CD4-positive, alpha-beta T cell treated with Interleukin-6 for 4 hours (primary cell): ENCODE results near the gene PLEKHA3.
"Not testable (repeated sequence)": the region's sequence is repeated elsewhere in the genome, so short reads cannot be mapped to it uniquely, and the experiment has no call there.

ENCODE experiments used
- DNase-seq: peaks from one replicate; pipeline ENCODE4 v3.0.0-alpha.2; 2020; ENCODE audit warnings: mixed read lengths

The PLEKHA3 gene

GRCh38 chr2:178480227-178481181 lies at the start of gene PLEKHA3:
TSS of gene PLEKHA3 (plus strand) at chr2:178480457. CDS start at chr2:178480870, 413 bp downstream.
- peak; percentile 87 for DNase-seq

DNA sequence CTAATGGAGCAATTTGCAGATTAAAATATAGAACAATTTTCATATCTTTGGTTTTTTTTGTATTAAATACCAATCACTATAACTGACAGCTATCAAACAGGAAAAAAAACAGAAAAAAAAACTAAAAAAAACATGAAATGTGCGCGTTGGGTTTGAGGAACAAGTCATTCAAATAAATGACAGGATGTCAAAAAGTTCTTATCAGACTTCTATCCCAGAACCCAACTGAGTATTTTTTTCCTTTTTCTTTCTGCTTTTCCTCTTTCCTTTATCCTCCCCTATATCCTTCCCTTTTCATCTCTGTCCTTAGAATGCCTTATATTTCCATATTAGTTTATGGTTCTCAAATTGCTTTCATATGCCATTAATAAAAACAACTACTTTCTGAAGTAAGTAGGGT lies 43.6 kb upstream of the PLEKHA3 start:
- no peak for DNase-seq

GRCh38 chr2:178441426-178441825 lies 38.8 kb upstream of the PLEKHA3 start:
- DNase-seq: no peak

DNA sequence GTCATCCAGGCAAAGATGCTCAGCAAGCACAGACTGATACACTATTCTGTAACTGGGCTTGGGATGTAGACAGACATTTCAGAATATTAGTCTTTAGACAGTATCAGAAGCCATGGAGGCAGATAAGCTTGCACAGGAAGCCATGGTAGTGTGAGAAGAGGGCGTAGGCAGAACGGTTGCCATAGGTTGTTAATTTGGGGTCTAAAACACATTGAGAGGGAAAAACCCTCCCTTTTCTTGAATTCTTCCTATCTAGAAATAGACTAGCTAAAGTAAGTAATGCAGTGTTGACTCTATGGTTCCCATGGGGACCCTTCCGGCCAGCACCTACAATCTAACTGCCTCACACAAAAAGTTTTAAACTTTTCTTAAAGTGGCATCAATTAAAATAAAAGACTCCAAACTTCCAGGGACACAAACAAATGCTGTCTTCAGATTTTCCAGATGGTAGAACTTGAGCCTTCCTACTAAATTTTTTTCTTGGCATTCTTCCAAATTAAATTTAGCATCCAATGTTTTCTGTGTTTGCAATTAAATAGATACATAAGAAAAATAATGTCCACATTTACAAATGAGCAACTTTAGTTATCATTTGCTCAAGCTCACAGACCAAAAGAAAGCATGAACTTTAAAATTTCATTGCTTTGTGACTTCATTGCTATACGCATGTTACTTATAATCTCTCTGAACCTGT lies 31.1 kb upstream of the PLEKHA3 start:
- DNase-seq: no peak

DNA sequence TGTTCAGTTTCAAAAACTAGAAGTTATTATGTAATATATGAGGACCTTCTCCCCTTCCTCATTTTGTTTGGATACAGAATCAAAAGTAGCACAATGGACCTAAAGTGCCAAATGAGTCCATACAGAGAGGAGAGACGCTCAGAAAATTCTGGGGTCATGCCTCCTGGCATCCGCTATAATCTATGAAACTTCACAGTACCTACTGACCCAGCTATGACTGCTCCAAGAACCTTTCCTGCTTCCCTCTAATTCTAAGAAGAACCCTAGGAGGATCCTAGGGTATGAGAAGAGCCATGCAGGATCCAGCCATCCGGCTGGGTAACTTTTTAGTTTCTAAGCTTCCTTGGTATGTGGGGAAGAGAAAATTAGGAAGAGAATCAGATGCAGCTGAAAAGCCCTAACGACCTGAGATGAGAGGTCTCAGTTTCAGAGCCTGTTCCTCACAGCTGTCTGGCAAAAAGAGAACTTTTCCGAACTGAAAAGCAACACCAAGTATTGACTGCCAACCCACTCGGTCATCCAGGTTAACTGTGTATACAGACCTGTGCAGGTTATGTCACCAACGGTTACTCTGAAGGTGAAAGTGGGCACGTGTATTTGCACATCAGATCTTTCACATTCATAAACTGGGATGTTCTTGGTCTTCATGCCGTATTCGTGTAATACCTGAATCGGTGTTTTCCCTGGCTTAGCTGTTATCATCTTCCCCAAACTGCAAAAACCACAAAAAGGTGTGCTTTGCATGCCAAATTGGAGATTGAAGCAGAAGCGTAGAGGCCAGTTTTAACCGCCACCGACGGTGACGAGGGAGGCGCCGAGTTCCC lies 30.3 kb upstream of the PLEKHA3 start:
- peak; percentile 7 for DNase-seq

DNA sequence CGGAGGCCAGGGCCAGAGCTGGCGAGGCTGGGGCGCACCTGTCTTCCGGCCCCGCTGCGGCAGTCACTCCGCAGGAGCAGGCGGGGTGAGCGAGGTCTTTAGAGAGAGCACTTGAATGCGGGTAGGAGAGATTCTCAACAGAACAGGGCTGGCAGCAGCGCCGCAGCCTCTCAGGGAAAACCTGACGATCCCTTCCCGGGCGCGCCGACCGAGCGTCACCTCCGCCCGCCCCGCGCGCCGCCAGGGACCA lies 29.8 kb upstream of the PLEKHA3 start:
- no peak for DNase-seq

GRCh38 chr2:178450774-178451525 lies 29.3 kb upstream of the PLEKHA3 start, which contains the start of the genes PJVK and PRKRA:
TSS of gene PJVK (plus strand) at chr2:178451378. CDS start at chr2:178453410, 2,032 bp downstream.
TSS of gene PRKRA (minus strand) at chr2:178451175. CDS start at chr2:178451030, 145 bp downstream.
- peak; percentile 96 for DNase-seq

DNA sequence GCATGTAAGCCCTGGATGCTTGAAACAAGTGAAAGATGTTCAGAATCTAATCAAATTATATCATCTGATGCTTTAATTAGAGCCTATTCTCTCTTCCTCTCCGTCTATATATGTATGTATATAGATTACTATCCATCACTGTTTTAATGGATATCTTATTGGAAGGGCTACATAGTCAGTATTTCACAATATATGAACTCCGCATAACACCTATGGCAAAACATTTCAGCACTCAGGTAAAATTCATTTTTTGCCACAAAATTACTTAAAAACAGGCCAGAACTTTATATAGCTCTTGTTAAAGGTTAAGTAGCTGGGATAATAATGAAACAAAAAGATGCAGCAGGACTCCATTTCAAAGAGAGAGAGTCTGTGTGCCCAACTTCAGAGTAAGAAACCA lies 27.9 kb upstream of the PLEKHA3 start:
- no peak for DNase-seq

DNA sequence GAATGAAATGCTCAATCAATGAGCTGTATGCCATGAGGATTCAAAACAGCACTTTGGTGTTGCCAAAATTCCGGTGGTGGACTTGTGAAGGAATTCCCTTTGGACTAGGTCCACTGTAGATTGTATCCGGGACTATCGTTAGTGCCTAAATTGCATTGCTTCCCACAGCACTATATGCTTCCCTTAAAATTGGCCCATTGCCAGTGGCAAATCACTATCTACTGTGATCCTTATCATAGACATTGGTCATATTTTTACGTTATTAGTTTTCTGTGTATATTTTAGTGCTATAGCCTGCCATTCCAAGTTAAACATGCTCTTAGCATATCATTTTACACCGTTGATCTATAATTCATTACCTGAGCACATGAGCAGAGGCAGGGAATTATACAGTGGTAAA lies 27.4 kb upstream of the PLEKHA3 start:
- DNase-seq: no peak

GRCh38 chr2:178455947-178456346 lies 24.3 kb upstream of the PLEKHA3 start:
- no peak for DNase-seq

- no peak for DNase-seq
Observed at GRCh38 chr2:178457390-178457886, 22.8 kb upstream of the PLEKHA3 start.

DNA sequence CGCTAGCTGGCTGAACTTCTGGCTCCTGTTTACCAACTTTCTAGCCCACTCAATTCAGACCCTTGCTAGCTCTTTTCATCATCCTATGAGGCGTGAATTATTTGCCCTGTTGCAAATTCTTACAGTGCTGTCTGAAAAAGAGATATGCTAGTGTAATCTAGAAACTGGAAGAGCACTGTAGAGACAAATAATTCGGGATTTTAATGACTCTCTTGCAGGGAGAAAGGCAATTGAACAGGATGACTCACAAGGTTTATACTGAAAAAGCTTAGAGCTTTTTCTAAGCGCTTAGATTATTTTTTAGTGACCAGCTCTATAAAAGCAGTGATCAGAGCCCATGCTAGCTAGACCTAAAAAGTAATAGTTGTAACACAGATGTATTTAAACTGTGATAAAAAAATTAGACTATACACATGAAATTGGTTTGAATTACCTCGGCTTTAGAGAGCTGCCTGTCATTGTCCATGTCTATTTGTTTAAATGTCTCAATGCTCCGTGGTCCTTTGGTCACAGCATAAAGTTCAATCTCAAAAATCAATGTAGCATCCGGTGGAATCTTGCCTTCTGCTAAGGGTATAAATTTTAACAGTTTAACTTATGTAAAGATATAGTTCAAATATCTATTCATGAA lies 10.9 kb upstream of the PLEKHA3 start:
- no peak for DNase-seq

DNA sequence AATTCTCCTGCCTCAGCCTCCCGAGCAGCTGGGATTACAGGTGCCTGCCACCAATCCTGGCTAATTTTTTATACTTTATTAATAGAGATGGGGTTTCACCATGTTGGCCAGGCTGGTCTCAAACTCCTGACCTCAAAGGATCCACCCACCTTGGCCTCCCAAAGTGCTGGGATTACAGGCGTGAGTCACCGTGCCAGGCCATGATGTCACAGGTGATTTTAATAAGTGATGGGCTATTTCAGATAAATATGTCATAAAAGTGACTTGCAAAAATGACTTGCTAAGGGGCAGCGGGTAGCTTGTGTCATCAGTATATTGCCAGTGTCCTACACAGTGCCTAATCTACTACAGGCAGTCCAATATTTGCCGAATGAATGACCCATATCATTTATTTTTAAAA lies 8.9 kb upstream of the PLEKHA3 start:
- not testable (repeated sequence) for DNase-seq

- DNase-seq: no peak
Observed at GRCh38 chr2:178473373-178473772, 6.9 kb upstream of the PLEKHA3 start.

DNA sequence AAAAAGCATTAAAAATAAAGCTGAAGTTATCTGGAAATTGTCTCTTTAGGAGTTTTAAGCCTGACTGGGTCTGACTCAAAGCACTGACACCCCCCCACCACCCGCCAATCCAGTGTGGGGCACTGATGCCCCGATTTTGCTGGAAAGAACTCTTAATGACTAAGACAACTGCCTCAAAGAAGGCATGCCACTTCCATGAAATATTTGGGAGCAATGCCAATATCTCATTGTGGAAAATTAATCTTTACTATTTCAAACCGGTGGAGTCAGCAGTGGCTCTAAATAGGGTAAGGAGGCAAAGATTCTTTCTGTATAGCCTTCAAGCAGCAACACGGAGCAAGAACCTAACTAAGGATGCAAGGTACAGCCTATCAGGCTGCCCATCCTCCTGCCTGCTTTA lies 6.3 kb upstream of the PLEKHA3 start:
- no peak for DNase-seq

DNA sequence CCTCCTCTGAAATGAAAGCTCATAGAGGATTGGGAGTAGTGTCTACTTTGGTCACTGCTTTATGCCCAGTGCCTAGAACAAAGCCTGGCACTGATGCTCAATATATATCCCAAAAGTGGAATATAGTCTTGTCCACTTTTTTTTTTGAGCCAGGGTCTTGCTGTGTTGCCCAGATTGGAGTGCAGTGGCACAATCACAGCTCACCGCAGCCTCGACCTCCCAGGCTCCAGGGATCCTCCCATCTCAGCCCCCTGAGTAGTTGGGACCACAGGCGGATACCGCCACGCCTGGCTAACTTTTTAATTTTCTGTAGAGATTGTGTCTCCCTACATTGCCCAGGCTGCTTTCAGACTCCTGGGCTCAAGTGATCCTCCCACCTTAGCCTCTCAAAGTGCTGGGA lies 5.7 kb upstream of the PLEKHA3 start:
- no peak for DNase-seq

- DNase-seq: no peak
Observed at GRCh38 chr2:178476477-178476876, 3.8 kb upstream of the PLEKHA3 start.

GRCh38 chr2:178477443-178478129 lies 2.7 kb upstream of the PLEKHA3 start:
- no peak for DNase-seq

GRCh38 chr2:178478130-178478438 lies 2.2 kb upstream of the PLEKHA3 start:
- DNase-seq: peak; percentile 7

GRCh38 chr2:178478439-178479274 lies 1.6 kb upstream of the PLEKHA3 start, which contains the start of gene FKBP7:
TSS of gene FKBP7 (minus strand) at chr2:178478600. CDS start at chr2:178478499, 101 bp downstream.
- peak; percentile 88 for DNase-seq
